Keratinocyte (primary cell): ENCODE measurements around the gene NR5A1. TPM values are rescaled to one million over a fixed set of nuclear protein-coding genes. Genes with fewer than 3 reads are reported as not detected.

Experiments used
- DNase-seq: peaks from one replicate; pipeline ENCODE4 v3.0.0-alpha.2; 2011; ENCODE audit warnings: low read depth, missing footprints, low spot score
- FAIRE-seq: peaks from 2 replicates; lab custom pipeline; 2011; peaks lifted over from hg19 to GRCh38; lab: Jason Lieb, UNC
- H2AFZ ChIP-seq: 2 replicates; pipeline ENCODE4 v1.6.0; 2012; ENCODE audit warnings: low read length, control low read depth, inconsistent platforms; ENCODE audit not compliant: control insufficient read depth
- H3K27ac ChIP-seq: 2 replicates; pipeline ENCODE4 v1.5.1; 2011; ENCODE audit warnings: low read length; ENCODE audit not compliant: control insufficient read depth, insufficient read depth
- H3K27me3 ChIP-seq: 3 replicates; pipeline ENCODE4 v1.6.0; 2011; ENCODE audit warnings: low read length; ENCODE audit not compliant: control insufficient read depth, insufficient read depth; ENCODE audit errors: extremely low read depth
- H3K36me3 ChIP-seq, 2 experiments: 2 replicates in 1 of 2; 3 replicates in 1 of 2; pipeline ENCODE4 v1.5.1; 2011; ENCODE audit warnings: low read length in 2 of 2, mild to moderate bottlenecking in 1 of 2; ENCODE audit not compliant: control insufficient read depth in 2 of 2, insufficient read depth in 2 of 2; ENCODE audit errors: extremely low read depth in 1 of 2
- H3K4me1 ChIP-seq: 3 replicates; pipeline ENCODE4 v1.5.1; 2011; ENCODE audit warnings: low read length; ENCODE audit not compliant: control insufficient read depth, insufficient read depth; ENCODE audit errors: extremely low read depth
- H3K4me2 ChIP-seq: 3 replicates; pipeline ENCODE4 v1.6.0; 2011; ENCODE audit warnings: low read depth, low read length; ENCODE audit not compliant: control insufficient read depth, insufficient read depth; ENCODE audit errors: extremely low read depth
- H3K4me3 ChIP-seq, 3 experiments: fragments of 200-600 bp in 1 of 3; sonication (generic) in 1 of 3; 2 replicates in 2 of 3; 3 replicates in 1 of 3; pipeline ENCODE4 v1.5.1; 2011 to 2016; ENCODE audit warnings: low read length in 3 of 3, mild to moderate bottlenecking in 3 of 3, control low read depth in 2 of 3, inconsistent platforms in 1 of 3, low read depth in 1 of 3, mixed read lengths in 1 of 3, mixed run types in 1 of 3, moderate library complexity in 1 of 3; ENCODE audit not compliant: control insufficient read depth in 2 of 3, insufficient read depth in 2 of 3; ENCODE audit errors: extremely low read depth in 1 of 3
- H3K79me2 ChIP-seq: 2 replicates; pipeline ENCODE4 v1.6.0; 2012; ENCODE audit warnings: low read length; ENCODE audit not compliant: control insufficient read depth, insufficient read depth
- H3K9ac ChIP-seq: 3 replicates; pipeline ENCODE4 v1.6.0; 2011; ENCODE audit warnings: low read length; ENCODE audit not compliant: control insufficient read depth, insufficient read depth; ENCODE audit errors: extremely low read depth
- H3K9me1 ChIP-seq: 3 replicates; pipeline ENCODE4 v1.6.0; 2011; ENCODE audit warnings: low read length; ENCODE audit not compliant: control insufficient read depth, insufficient read depth; ENCODE audit errors: extremely low read depth
- H3K9me3 ChIP-seq: 2 replicates; pipeline ENCODE4 v1.5.1; 2012; ENCODE audit warnings: low read depth, low read length; ENCODE audit not compliant: control insufficient read depth
- H4K20me1 ChIP-seq: 3 replicates; pipeline ENCODE4 v1.6.0; 2011; ENCODE audit warnings: low read length; ENCODE audit not compliant: control insufficient read depth, insufficient read depth; ENCODE audit errors: extremely low read depth
- CTCF ChIP-seq, 3 experiments: IDR thresholded peaks in 1 of 3; conservative IDR thresholded peaks in 1 of 3; optimal IDR thresholded peaks in 1 of 3; 2 replicates in 2 of 3; 3 replicates in 1 of 3; pipeline versions ENCODE3 to v1.5.1; 2011; ENCODE audit warnings: low read length in 3 of 3, mild to moderate bottlenecking in 3 of 3, moderate library complexity in 2 of 3, control low read depth in 1 of 3, inconsistent platforms in 1 of 3; ENCODE audit not compliant: insufficient read depth in 2 of 3; ENCODE audit errors: extremely low read depth in 1 of 3
- EZH2 ChIP-seq: IDR thresholded peaks from one replicate; pipeline ENCODE4 v1.6.1; 2012; ENCODE audit warnings: inconsistent platforms, mild to moderate bottlenecking, low read length, moderate library complexity
- dilution Hi-C: fragments of 300-500 bp; cut with MboI; formaldehyde crosslinking; loops from one replicate; pipeline ENCODE4 v1.7.0; 2020; ENCODE audit warnings: low sequenced_read_pairs; ENCODE audit not compliant: extremely low pct_ligation_motif_present
- polyA plus RNA-seq, 5 experiments: library from polyadenylated mRNA; depleted of rRNA in 3 of 5; stranded (reverse) in 3 of 5; stranded (forward) in 1 of 5; unstranded in 1 of 5; fragments of >200 nt; gene quantifications; 1 replicate in 1 of 5; 2 replicates in 3 of 5; 3 replicates in 1 of 5; pipeline versions ENCODE4 v1.2.1 to v1.2.3, GENCODE V29; 2011 to 2012; ENCODE audit warnings: missing spikeins in 2 of 5, low read depth in 1 of 5, low replicate concordance in 1 of 5

Gene NR5A1
- polyA plus RNA-seq, 1 donor (not counting 4 experiments of a cell fraction or from before 2014, with no cell fraction given) = not detected

GRCh38 chr9:124535846-124536245, 28.6 kb upstream of the NR5A1 start:
- Histone ChIP-seq H3K4me1 (peaks cover 5% of the 10 kb centered on the region), H3K27me3 (no peaks in the 10 kb centered on the region), H3K4me3 (no peak overlapping the region), H4K20me1 (no peaks in the 10 kb centered on the region), H3K27ac (no peak overlapping the region), H2AFZ (no peak overlapping the region), H3K9ac (no peak overlapping the region), H3K79me2 (no peaks in the 10 kb centered on the region), H3K4me2 (no peak overlapping the region), H3K9me1 (no peaks in the 10 kb centered on the region), H3K9me3 (no peaks in the 10 kb centered on the region), H3K36me3 (no peaks in the 10 kb centered on the region)
- FAIRE-seq (no peak), DNase-seq (no peak)
- TF ChIP-seq CTCF (optimal IDR thresholded peaks at IDR 0.05 in 1 of 3, IDR thresholded peaks at IDR 0.05 in 1 of 3, conservative IDR thresholded peaks at IDR 0.05 in 1 of 3; ENCODE audit: extremely low read depth in 1 of 3, insufficient read depth in 2 of 3, low read length in 3 of 3) = no peak
- TF ChIP-seq EZH2 = no peak
- dilution Hi-C loops = loop anchor here (25.0 kb wide), 1 partner anchor 149 kb away; no protein-coding TSS in a partner anchor

DNA sequence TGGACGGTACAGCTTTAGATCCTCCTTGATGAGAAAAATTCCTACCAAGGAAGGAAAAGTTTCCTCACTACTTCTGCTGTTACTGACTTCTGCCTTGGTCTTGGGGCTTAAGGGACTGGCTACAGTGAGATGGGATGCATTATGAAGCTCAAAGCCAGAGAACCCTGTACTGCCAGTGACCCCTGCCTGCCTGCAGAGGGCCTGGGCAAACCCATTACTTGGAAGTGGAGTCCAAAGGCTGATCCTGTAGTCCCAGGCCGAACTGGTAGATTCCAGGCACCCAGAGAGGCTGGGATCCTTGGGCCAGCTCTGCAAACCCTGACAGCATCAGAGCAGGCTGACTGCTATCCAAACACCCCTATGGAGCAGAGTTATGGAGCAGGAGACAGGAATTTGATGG, 25.7 kb upstream of the NR5A1 start:
- dilution Hi-C loops = loop anchor here (25.0 kb wide), 1 partner anchor 146 kb away; no protein-coding TSS in a partner anchor

More for the DNA sequence above, 25.7 kb upstream of the NR5A1 start:
- Histone ChIP-seq H4K20me1 (no peaks in the 10 kb centered on the region), H3K36me3 (no peaks in the 10 kb centered on the region), H3K4me1 (no peaks in the 10 kb centered on the region), H3K9ac (no peak overlapping the region), H3K27me3 (no peaks in the 10 kb centered on the region), H3K9me1 (no peaks in the 10 kb centered on the region), H3K4me3 (no peak overlapping the region), H2AFZ (no peak overlapping the region), H3K79me2 (no peaks in the 10 kb centered on the region), H3K4me2 (no peak overlapping the region), H3K27ac (no peak overlapping the region), H3K9me3 (no peaks in the 10 kb centered on the region)
- TF ChIP-seq CTCF (optimal IDR thresholded peaks at IDR 0.05 in 1 of 3, IDR thresholded peaks at IDR 0.05 in 1 of 3, conservative IDR thresholded peaks at IDR 0.05 in 1 of 3; ENCODE audit: extremely low read depth in 1 of 3, insufficient read depth in 2 of 3, low read length in 3 of 3) (no peak), EZH2 (no peak)
- DNase-seq (no peak), FAIRE-seq (no peak)
